ENCODE results near the gene COL6A5. TPM values are rescaled to one million over a fixed set of nuclear protein-coding genes. Genes with fewer than 3 reads are reported as not detected.

Gene COL6A5
- total and polyA plus RNA-seq, 2 donors (not counting 3 experiments of a cell fraction or from before 2014, with no cell fraction given) = not detected

- POLR2A ChIA-PET = no interaction called here
- FAIRE-seq = no peak
These were observed 182.0 kb downstream of the COL6A5 start for GRCh38 chr3:130527426-130527825.

More at GRCh38 chr3:130527426-130527825, 182.0 kb downstream of the COL6A5 start:
- no peak for DNase-seq (ENCODE audit: low read depth, low spot score)
- TF ChIP-seq, protein P1, sequence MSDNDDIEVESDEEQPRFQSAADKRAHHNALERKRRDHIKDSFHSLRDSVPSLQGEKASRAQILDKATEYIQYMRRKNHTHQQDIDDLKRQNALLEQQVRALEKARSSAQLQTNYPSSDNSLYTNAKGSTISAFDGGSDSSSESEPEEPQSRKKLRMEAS (IDR thresholded peaks at IDR 0.05; ENCODE audit: insufficient read depth, insufficient read length) = no peak
- TF ChIP-seq GATA2 (IDR thresholded peaks at IDR 0.05; ENCODE audit: insufficient read depth, insufficient read length, low read depth, low read length) (no peak), MYC (IDR thresholded peaks at IDR 0.05; ENCODE audit: low read depth, low read length) (no peak), POLR2AphosphoS5 (IDR thresholded peaks at IDR 0.05; ENCODE audit: insufficient read depth, low read depth, low read length) (no peak), JUN (IDR thresholded peaks at IDR 0.05; ENCODE audit: borderline replicate concordance, insufficient read depth, insufficient read length, low read depth) (no peak), POLR2A (IDR thresholded peaks at IDR 0.05; ENCODE audit: low read depth, low read length) (no peak), EZH2 (IDR thresholded peaks at IDR 0.05; ENCODE audit: borderline replicate concordance, low read depth, low read length, severe bottlenecking) (no peak), FOS (IDR thresholded peaks at IDR 0.05; ENCODE audit: borderline replicate concordance, insufficient read depth, low read length) (no peak)
- TF ChIP-seq, protein P2, sequence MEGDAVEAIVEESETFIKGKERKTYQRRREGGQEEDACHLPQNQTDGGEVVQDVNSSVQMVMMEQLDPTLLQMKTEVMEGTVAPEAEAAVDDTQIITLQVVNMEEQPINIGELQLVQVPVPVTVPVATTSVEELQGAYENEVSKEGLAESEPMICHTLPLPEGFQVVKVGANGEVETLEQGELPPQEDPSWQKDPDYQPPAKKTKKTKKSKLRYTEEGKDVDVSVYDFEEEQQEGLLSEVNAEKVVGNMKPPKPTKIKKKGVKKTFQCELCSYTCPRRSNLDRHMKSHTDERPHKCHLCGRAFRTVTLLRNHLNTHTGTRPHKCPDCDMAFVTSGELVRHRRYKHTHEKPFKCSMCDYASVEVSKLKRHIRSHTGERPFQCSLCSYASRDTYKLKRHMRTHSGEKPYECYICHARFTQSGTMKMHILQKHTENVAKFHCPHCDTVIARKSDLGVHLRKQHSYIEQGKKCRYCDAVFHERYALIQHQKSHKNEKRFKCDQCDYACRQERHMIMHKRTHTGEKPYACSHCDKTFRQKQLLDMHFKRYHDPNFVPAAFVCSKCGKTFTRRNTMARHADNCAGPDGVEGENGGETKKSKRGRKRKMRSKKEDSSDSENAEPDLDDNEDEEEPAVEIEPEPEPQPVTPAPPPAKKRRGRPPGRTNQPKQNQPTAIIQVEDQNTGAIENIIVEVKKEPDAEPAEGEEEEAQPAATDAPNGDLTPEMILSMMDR (IDR thresholded peaks at IDR 0.05; ENCODE audit: extremely low read depth in 1 of 2, insufficient read depth in 1 of 2, low read depth in 1 of 2, low read length in 2 of 2) = no peak
- H3K9me3 ChIP-seq (replicated peaks; ENCODE audit: control insufficient read depth, insufficient read depth, low read length) = no peaks in the 10 kb centered on the region
- no peaks in the 10 kb centered on the region for H4K20me1 ChIP-seq (replicated peaks; ENCODE audit: control insufficient read depth, extremely low read depth, insufficient read depth, low read length)
- H3K4me1 ChIP-seq (ENCODE audit: control insufficient read depth, extremely low read depth, insufficient read depth, low read length) = no peaks in the 10 kb centered on the region
- dilution Hi-C loops (cut with MboI; ENCODE audit: extremely low pct_ligation_motif_present, low sequenced_read_pairs) = no loop called here
- peaks cover 0 to 4% of the 10 kb centered on the region in 2 experiments for H3K27me3 ChIP-seq (ENCODE audit: control insufficient read depth in 2 of 2, insufficient read depth in 2 of 2, low read length in 2 of 2)
- H3K9me1 ChIP-seq (replicated peaks; ENCODE audit: control insufficient read depth, extremely low read depth, insufficient read depth, low read length) = no peaks in the 10 kb centered on the region
- CTCF ChIA-PET = interaction anchor here (1.2 to 1.4 kb wide), 2 partner anchors 11 to 251 kb away, joined by 3 to 4 read pairs; no protein-coding TSS in a partner anchor
- no peak overlapping the region for H3K4me3 ChIP-seq (replicated peaks in 1 of 3; ENCODE audit: insufficient read depth in 1 of 3, low read depth in 1 of 3, low read length in 3 of 3)
- no peak overlapping the region for H3K4me2 ChIP-seq (ENCODE audit: insufficient read depth, low read length)
- intact Hi-C loops (cut with micrococcal nuclease) = no loop called here
- no peak overlapping the region for H2AFZ ChIP-seq (ENCODE audit: low read depth, low read length)
- H3K9ac ChIP-seq (replicated peaks; ENCODE audit: extremely low read depth, insufficient read depth, low read length) = no peak overlapping the region
- no peaks in the 10 kb centered on the region for H3K79me2 ChIP-seq (ENCODE audit: control insufficient read depth, insufficient read depth, low read length)
- H3K36me3 ChIP-seq (ENCODE audit: control insufficient read depth in 2 of 2, extremely low read depth in 1 of 2, insufficient read depth in 2 of 2, low read length in 2 of 2) = no peaks in the 10 kb centered on the region
- BruUV-seq (replicated peaks) = no TSS peak
- no peak overlapping the region for H3K27ac ChIP-seq (ENCODE audit: insufficient read depth, low read depth, low read length)

Measured in endothelial cell of umbilical vein (primary cell).